DND-41 (cell line): ENCODE measurements around the gene CCDC3.

Experiments
- ATAC-seq: fragments of 200-7000 bp; cut with Tn5 transposase; 3 replicates; pipeline ENCODE4 v1.9.1; 2021; ENCODE audit warnings: low read depth; ENCODE audit not compliant: insufficient read depth
- DNase-seq: peaks from one replicate; pipeline ENCODE4 v3.0.0-alpha.2; 2020
- H2AFZ ChIP-seq: 2 replicates; pipeline ENCODE4 v1.6.0; 2012; ENCODE audit warnings: low read depth, low read length
- H3K27ac ChIP-seq: 2 replicates; pipeline ENCODE4 v1.5.1; 2012; ENCODE audit warnings: low read length, inconsistent platforms
- H3K27me3 ChIP-seq: fragments of 200-600 bp; sonication (generic); 2 replicates; pipeline ENCODE4 v1.6.0; 2012; ENCODE audit warnings: low read length, mild to moderate bottlenecking, inconsistent platforms; ENCODE audit not compliant: insufficient read depth, poor library complexity
- H3K36me3 ChIP-seq: 2 replicates; pipeline ENCODE4 v1.5.1; 2012; ENCODE audit warnings: low read length, inconsistent platforms; ENCODE audit not compliant: insufficient read depth
- H3K4me1 ChIP-seq: 2 replicates; pipeline ENCODE4 v1.5.1; 2012; ENCODE audit warnings: mild to moderate bottlenecking, low read length; ENCODE audit not compliant: insufficient read depth
- H3K4me2 ChIP-seq: 2 replicates; pipeline ENCODE4 v1.6.0; 2012; ENCODE audit warnings: mild to moderate bottlenecking, moderate library complexity, low read length, inconsistent platforms; ENCODE audit not compliant: insufficient read depth
- H3K4me3 ChIP-seq, 2 experiments: fragments of 200-600 bp in 1 of 2; shearing (Covaris generic) in 1 of 2; 2 replicates each; pipeline ENCODE4 v1.5.1; 2012 to 2016; ENCODE audit warnings: inconsistent platforms in 2 of 2, low read length in 2 of 2, mild to moderate bottlenecking in 2 of 2, low read depth in 1 of 2, moderate library complexity in 1 of 2
- H3K79me2 ChIP-seq: 2 replicates; pipeline ENCODE4 v1.6.0; 2012; ENCODE audit warnings: low read length, inconsistent platforms; ENCODE audit not compliant: insufficient read depth
- H3K9ac ChIP-seq: 2 replicates; pipeline ENCODE4 v1.6.0; 2012; ENCODE audit warnings: low read depth, mild to moderate bottlenecking, inconsistent platforms, low read length, moderate library complexity
- H3K9me3 ChIP-seq: 2 replicates; pipeline ENCODE4 v1.5.1; 2012; ENCODE audit warnings: low read length, moderate library complexity, mild to moderate bottlenecking, inconsistent platforms; ENCODE audit not compliant: insufficient read depth, severe bottlenecking
- H4K20me1 ChIP-seq: 2 replicates; pipeline ENCODE4 v1.6.0; 2012; ENCODE audit warnings: low read length; ENCODE audit not compliant: insufficient read depth
- CTCF ChIP-seq: IDR thresholded peaks from 2 replicates; pipeline ENCODE4 v1.5.1; 2012; ENCODE audit warnings: borderline replicate concordance, low read length, moderate library complexity, mild to moderate bottlenecking; ENCODE audit not compliant: poor library complexity, severe bottlenecking; ENCODE audit errors: extremely low read depth
- EZH2 ChIP-seq: IDR thresholded peaks from 3 replicates; pipeline ENCODE4 v1.6.1; 2012; ENCODE audit warnings: borderline replicate concordance, low read depth, mild to moderate bottlenecking, moderate library complexity, low read length, inconsistent platforms; ENCODE audit not compliant: severe bottlenecking

Gene CCDC3

GRCh38 chr10:12909182-12909835 lies 92.2 kb downstream of the CCDC3 start:
- Histone ChIP-seq H3K27me3 (no peaks in the 10 kb centered on the region), H3K4me3 (no peak overlapping the region), H2AFZ (no peak overlapping the region), H3K4me2 (no peak overlapping the region), H3K79me2 (no peaks in the 10 kb centered on the region), H3K9me3 (no peaks in the 10 kb centered on the region), H4K20me1 (no peaks in the 10 kb centered on the region), H3K4me1 (no peaks in the 10 kb centered on the region), H3K27ac (no peak overlapping the region), H3K9ac (no peak overlapping the region), H3K36me3 (no peaks in the 10 kb centered on the region)
- no peak for ATAC-seq
- TF ChIP-seq EZH2 (no peak), CTCF (no peak)
- no peak for DNase-seq

- no peak overlapping the region for H3K9ac ChIP-seq
- TF ChIP-seq EZH2 (no peak), CTCF (no peak)
- no peaks in the 10 kb centered on the region for H3K9me3 ChIP-seq
- no peaks in the 10 kb centered on the region for H3K4me1 ChIP-seq
- H3K27ac ChIP-seq, result no peak overlapping the region
- no peaks in the 10 kb centered on the region for H3K79me2 ChIP-seq
- H3K36me3 ChIP-seq, result no peaks in the 10 kb centered on the region
- no peak overlapping the region for H2AFZ ChIP-seq
- H3K4me2 ChIP-seq, result no peak overlapping the region
- no peak for DNase-seq
- H4K20me1 ChIP-seq, result no peaks in the 10 kb centered on the region
- ATAC-seq, result no peak
- no peaks in the 10 kb centered on the region for H3K27me3 ChIP-seq
- H3K4me3 ChIP-seq, result no peak overlapping the region
Observed at GRCh38 chr10:12908773-12909172, 92.7 kb downstream of the CCDC3 start.

GRCh38 chr10:12907656-12908055 lies 93.9 kb downstream of the CCDC3 start:
- Histone ChIP-seq H3K79me2 (no peaks in the 10 kb centered on the region), H3K4me2 (no peak overlapping the region), H3K36me3 (no peaks in the 10 kb centered on the region), H3K9ac (no peak overlapping the region), H3K9me3 (no peaks in the 10 kb centered on the region), H2AFZ (no peak overlapping the region), H4K20me1 (no peaks in the 10 kb centered on the region), H3K4me1 (no peaks in the 10 kb centered on the region), H3K4me3 (no peak overlapping the region), H3K27me3 (no peaks in the 10 kb centered on the region), H3K27ac (no peak overlapping the region)
- DNase-seq (no peak), ATAC-seq (no peak)
- no peak for TF ChIP-seq EZH2
- TF ChIP-seq CTCF, result no peak

- Histone ChIP-seq H3K4me1 (no peaks in the 10 kb centered on the region), H3K79me2 (no peaks in the 10 kb centered on the region), H3K27ac (no peak overlapping the region)
Observed at GRCh38 chr10:12906051-12906541, 95.4 kb downstream of the CCDC3 start.

More at GRCh38 chr10:12906051-12906541, 95.4 kb downstream of the CCDC3 start:
- TF ChIP-seq CTCF (no peak), EZH2 (no peak)
- no peak overlapping the region for H2AFZ ChIP-seq
- H3K36me3 ChIP-seq, result no peaks in the 10 kb centered on the region
- H4K20me1 ChIP-seq, result no peaks in the 10 kb centered on the region
- H3K4me3 ChIP-seq, result no peak overlapping the region
- DNase-seq, result no peak
- no peak overlapping the region for H3K4me2 ChIP-seq
- ATAC-seq, result no peak
- H3K9me3 ChIP-seq, result no peaks in the 10 kb centered on the region
- H3K27me3 ChIP-seq, result no peaks in the 10 kb centered on the region
- no peak overlapping the region for H3K9ac ChIP-seq
